ENCODE measurements around the gene NCDN.
"Not testable (repeated sequence)": the region's sequence is repeated elsewhere in the genome, so short reads cannot be mapped to it uniquely, and the experiment has no call there.

The NCDN gene

GRCh38 chr1:35568975-35569395, 11.4 kb downstream of the NCDN start:
- DNase-seq (ENCODE audit: low read depth in 1 of 2, low spot score in 1 of 2), result peak in 1 of 2 donors; percentile 59

- DNase-seq (ENCODE audit: low read depth in 1 of 2, low spot score in 1 of 2), result no peak
Observed at GRCh38 chr1:35569936-35570335, 12.3 kb downstream of the NCDN start.

GRCh38 chr1:35570589-35571137, 13.1 kb downstream of the NCDN start:
- DNase-seq (ENCODE audit: low read depth in 1 of 2, low spot score in 1 of 2), result no peak

- DNase-seq (ENCODE audit: low read depth in 1 of 2, low spot score in 1 of 2), result no peak
Observed at GRCh38 chr1:35571263-35571662, 13.7 kb downstream of the NCDN start.

GRCh38 chr1:35572296-35572695, 14.7 kb downstream of the NCDN start:
- no peak for DNase-seq (ENCODE audit: low read depth in 1 of 2, low spot score in 1 of 2)

- no peak for DNase-seq (ENCODE audit: low read depth in 1 of 2, low spot score in 1 of 2)
Observed at GRCh38 chr1:35573198-35574124, 15.9 kb downstream of the NCDN start, which contains the start of gene TFAP2E. Gene TFAP2E (plus strand): TSS chr1:35573314. CDS start chr1:35573578, 264 bp downstream.

GRCh38 chr1:35574125-35574654, 16.6 kb downstream of the NCDN start:
- DNase-seq (ENCODE audit: low read depth in 1 of 2, low spot score in 1 of 2), result no peak

GRCh38 chr1:35574655-35575415, 17.2 kb downstream of the NCDN start:
- DNase-seq (ENCODE audit: low read depth in 1 of 2, low spot score in 1 of 2), result no peak

- no peak for DNase-seq (ENCODE audit: low read depth in 1 of 2, low spot score in 1 of 2)
Observed at GRCh38 chr1:35575416-35575958, 17.9 kb downstream of the NCDN start.

- no peak for DNase-seq (ENCODE audit: low read depth in 1 of 2, low spot score in 1 of 2)
Observed at GRCh38 chr1:35576061-35576765, 18.6 kb downstream of the NCDN start.

- not testable (repeated sequence) for DNase-seq (ENCODE audit: low read depth in 1 of 2, low spot score in 1 of 2)
Observed at GRCh38 chr1:35576766-35577070, 19.1 kb downstream of the NCDN start.

- DNase-seq (ENCODE audit: low read depth in 1 of 2, low spot score in 1 of 2), result peak in 1 of 2 donors; percentile 34
Observed at GRCh38 chr1:35577071-35577998, 19.7 kb downstream of the NCDN start.

- no peak for DNase-seq (ENCODE audit: low read depth in 1 of 2, low spot score in 1 of 2)
Observed at GRCh38 chr1:35580949-35581388, 23.4 kb downstream of the NCDN start.

- DNase-seq (ENCODE audit: low read depth in 1 of 2, low spot score in 1 of 2), result not testable (repeated sequence)
Observed at GRCh38 chr1:35581621-35582020, 24.0 kb downstream of the NCDN start.

GRCh38 chr1:35585281-35585680, 27.7 kb downstream of the NCDN start:
- DNase-seq (ENCODE audit: low read depth in 1 of 2, low spot score in 1 of 2), result no peak

GRCh38 chr1:35585805-35586204, 28.2 kb downstream of the NCDN start:
- DNase-seq (ENCODE audit: low read depth in 1 of 2, low spot score in 1 of 2), result not testable (repeated sequence)

GRCh38 chr1:35586808-35587207, 29.2 kb downstream of the NCDN start:
- no peak for DNase-seq (ENCODE audit: low read depth in 1 of 2, low spot score in 1 of 2)

- DNase-seq (ENCODE audit: low read depth in 1 of 2, low spot score in 1 of 2), result no peak
Observed at GRCh38 chr1:35587736-35588135, 30.1 kb downstream of the NCDN start.

- DNase-seq (ENCODE audit: low read depth in 1 of 2, low spot score in 1 of 2), result no peak
Observed at GRCh38 chr1:35588197-35588910, 30.8 kb downstream of the NCDN start.
